H1 (cell line): ENCODE results near the gene PLA2G1B. TPM values are rescaled to one million over a fixed set of nuclear protein-coding genes. Genes with fewer than 3 reads are reported as not detected.

Experiments used
- CTCF ChIA-PET: fragments of 300-600 bp; sonication (Branson Sonifier 250); formaldehyde crosslinking; loops from one replicate; lab custom pipeline; 2021; ENCODE audit not compliant: partially characterized antibody; lab: Charles Lee
- POLR2A ChIA-PET: fragments of 300-600 bp; sonication (Branson Sonifier 250); formaldehyde crosslinking; loops from one replicate; lab custom pipeline; 2021; ENCODE audit warnings: inconsistent platforms; ENCODE audit not compliant: partially characterized antibody; lab: Charles Lee
- DNase-seq, 2 experiments: peaks; one replicate each; pipeline versions ENCODE4 v3.0.0 to v3.0.0-alpha.2; 2010 to 2022; ENCODE audit warnings: low spot score in 2 of 2, low read depth in 1 of 2, mixed read lengths in 1 of 2
- FAIRE-seq: peaks from 2 replicates; lab custom pipeline; 2011; peaks lifted over from hg19 to GRCh38; lab: Jason Lieb, UNC
- H2AFZ ChIP-seq: 2 replicates; pipeline ENCODE4 v1.8.1; 2012; ENCODE audit warnings: low read length, inconsistent platforms
- H2AK5ac ChIP-seq: 2 replicates; pipeline ENCODE4 v1.6.1; 2013; ENCODE audit warnings: low read depth, low read length
- H2BK120ac ChIP-seq: replicated peaks from 2 replicates; pipeline ENCODE3; 2013; ENCODE audit warnings: low read depth, low read length, inconsistent platforms
- H2BK12ac ChIP-seq: 2 replicates; pipeline ENCODE4 v1.6.1; 2013; ENCODE audit warnings: low read depth, low read length
- H2BK15ac ChIP-seq: 2 replicates; pipeline ENCODE4 v1.6.1; 2013; ENCODE audit warnings: low read length
- H2BK20ac ChIP-seq: 2 replicates; pipeline ENCODE4 v1.6.1; 2013; ENCODE audit warnings: low read length
- H2BK5ac ChIP-seq: 2 replicates; pipeline ENCODE4 v1.6.1; 2013; ENCODE audit warnings: low read depth, low read length
- H3K14ac ChIP-seq: 2 replicates; pipeline ENCODE4 v1.6.1; 2013; ENCODE audit warnings: inconsistent platforms; ENCODE audit not compliant: insufficient read length
- H3K18ac ChIP-seq: 2 replicates; pipeline ENCODE4 v1.6.1; 2013; ENCODE audit warnings: low read length; ENCODE audit errors: extremely low read depth
- H3K23ac ChIP-seq: 2 replicates; pipeline ENCODE4 v1.6.1; 2013; ENCODE audit warnings: inconsistent platforms; ENCODE audit not compliant: insufficient read length
- H3K23me2 ChIP-seq: 2 replicates; pipeline ENCODE4 v1.6.1; 2013; ENCODE audit warnings: low read depth, low read length
- H3K27ac ChIP-seq: 2 replicates; pipeline ENCODE4 v1.6.1; 2011; ENCODE audit warnings: low read depth, low read length, inconsistent platforms
- H3K27me3 ChIP-seq, 4 experiments: replicated peaks in 1 of 4; 1 replicate in 1 of 4; 2 replicates in 3 of 4; pipeline versions ENCODE4 v1.6.1 to v1.8.1; 2011 to 2013; ENCODE audit warnings: low read length in 3 of 4, mild to moderate bottlenecking in 3 of 4, inconsistent platforms in 2 of 4, mixed read lengths in 2 of 4, moderate library complexity in 1 of 4; ENCODE audit not compliant: control insufficient read depth in 3 of 4, insufficient read depth in 3 of 4; ENCODE audit errors: extremely low read depth in 1 of 4
- H3K36me3 ChIP-seq, 4 experiments: 2 replicates each; pipeline versions ENCODE4 v1.6.1 to v1.8.1; 2011 to 2013; ENCODE audit warnings: mild to moderate bottlenecking in 4 of 4, low read length in 3 of 4, moderate library complexity in 2 of 4, control low read depth in 1 of 4, inconsistent platforms in 1 of 4; ENCODE audit not compliant: insufficient read depth in 4 of 4, control insufficient read depth in 2 of 4
- H3K4ac ChIP-seq: replicated peaks from 2 replicates; pipeline ENCODE3; 2013; ENCODE audit warnings: low read length, low read depth, mixed read lengths, inconsistent platforms; ENCODE audit not compliant: insufficient read length
- H3K4me1 ChIP-seq, 4 experiments: replicated peaks in 1 of 4; 1 replicate in 1 of 4; 2 replicates in 3 of 4; pipeline versions ENCODE4 v1.6.1 to v1.8.1; 2011 to 2013; ENCODE audit warnings: low read length in 3 of 4, inconsistent platforms in 2 of 4, mixed read lengths in 1 of 4; ENCODE audit not compliant: insufficient read depth in 4 of 4, control insufficient read depth in 3 of 4
- H3K4me2 ChIP-seq, 2 experiments: 2 replicates each; pipeline versions ENCODE4 v1.6.1 to v1.8.1; 2011 to 2013; ENCODE audit warnings: low read depth in 2 of 2, low read length in 2 of 2, control low read depth in 1 of 2, inconsistent platforms in 1 of 2, mild to moderate bottlenecking in 1 of 2; ENCODE audit not compliant: insufficient read depth in 1 of 2
- H3K4me3 ChIP-seq, 4 experiments: fragments of 200-600, 300-600 bp in 1 of 4; sonication (generic), shearing (Covaris generic), sonication (Bioruptor Twin) in 1 of 4; 2 replicates each; pipeline versions ENCODE4 v1.5.1 to v1.8.1; 2011 to 2016; ENCODE audit warnings: low read length in 4 of 4, low read depth in 3 of 4, control low read depth in 2 of 4, inconsistent platforms in 2 of 4, mild to moderate bottlenecking in 2 of 4, mixed read lengths in 1 of 4, moderate library complexity in 1 of 4; ENCODE audit not compliant: insufficient read depth in 2 of 4; ENCODE audit errors: extremely low read depth in 1 of 4
- H3K56ac ChIP-seq: replicated peaks from 2 replicates; pipeline ENCODE3; 2013; ENCODE audit warnings: low read depth, mild to moderate bottlenecking, mixed read lengths, low read length, inconsistent platforms; ENCODE audit not compliant: insufficient read length
- H3K79me1 ChIP-seq: 2 replicates; pipeline ENCODE4 v1.6.1; 2013; ENCODE audit warnings: low read depth, low read length, control low read depth
- H3K79me2 ChIP-seq, 2 experiments: 2 replicates each; pipeline versions ENCODE4 v1.6.1 to v1.8.1; 2012 to 2013; ENCODE audit warnings: low read length in 2 of 2, mild to moderate bottlenecking in 2 of 2, inconsistent platforms in 1 of 2; ENCODE audit not compliant: insufficient read depth in 2 of 2, control insufficient read depth in 1 of 2
- H3K9ac ChIP-seq, 4 experiments: replicated peaks in 1 of 4; 1 replicate in 1 of 4; 2 replicates in 3 of 4; pipeline versions ENCODE4 v1.6.1 to v1.8.1; 2011 to 2013; ENCODE audit warnings: low read depth in 3 of 4, low read length in 3 of 4, control low read depth in 2 of 4, mild to moderate bottlenecking in 2 of 4, moderate library complexity in 2 of 4, inconsistent platforms in 1 of 4; ENCODE audit errors: extremely low read depth in 1 of 4
- H3K9me3 ChIP-seq, 2 experiments: 2 replicates each; pipeline versions ENCODE4 v1.6.1 to v1.8.1; 2012 to 2013; ENCODE audit warnings: mild to moderate bottlenecking in 2 of 2, moderate library complexity in 2 of 2, control low read depth in 1 of 2, inconsistent platforms in 1 of 2, low read depth in 1 of 2, low read length in 1 of 2, mixed read lengths in 1 of 2; ENCODE audit not compliant: insufficient read depth in 2 of 2
- H4K20me1 ChIP-seq, 2 experiments: replicated peaks in 1 of 2; 2 replicates each; pipeline versions ENCODE3 to v1.8.1; 2011 to 2013; ENCODE audit warnings: inconsistent platforms in 2 of 2, low read length in 2 of 2, mild to moderate bottlenecking in 1 of 2; ENCODE audit not compliant: insufficient read depth in 2 of 2, control insufficient read depth in 1 of 2
- H4K5ac ChIP-seq: 2 replicates; pipeline ENCODE4 v1.6.1; 2013; ENCODE audit warnings: low read length, low read depth, mixed read lengths, inconsistent platforms; ENCODE audit not compliant: insufficient read length
- H4K8ac ChIP-seq: 2 replicates; pipeline ENCODE4 v1.8.0; 2013; ENCODE audit warnings: mild to moderate bottlenecking, moderate library complexity, low read length, inconsistent platforms; ENCODE audit not compliant: insufficient read depth; ENCODE audit errors: extremely low read depth
- H4K91ac ChIP-seq: replicated peaks from 2 replicates; pipeline ENCODE3; 2013; ENCODE audit warnings: low read length, mixed read lengths, inconsistent platforms; ENCODE audit not compliant: insufficient read length
- E2F6 ChIP-seq: IDR thresholded peaks from 2 replicates; pipeline ENCODE4 v1.6.1; 2012; ENCODE audit warnings: inconsistent platforms
- EP300 ChIP-seq, 2 experiments: IDR thresholded peaks; 1 replicate in 1 of 2; 2 replicates in 1 of 2; pipeline ENCODE4 v1.6.1; 2011 to 2012; ENCODE audit warnings: low read depth in 2 of 2, low read length in 2 of 2, mild to moderate bottlenecking in 2 of 2, borderline replicate concordance in 1 of 2, inconsistent platforms in 1 of 2, moderate library complexity in 1 of 2
- GTF2F1 ChIP-seq: IDR thresholded peaks from 2 replicates; pipeline ENCODE4 v1.6.1; 2012; ENCODE audit warnings: low read depth, low read length, improper control_type of control experiment, borderline replicate concordance
- HDAC6 ChIP-seq: IDR thresholded peaks from one replicate; pipeline ENCODE4 v1.7.1; 2012; ENCODE audit warnings: low read depth, mild to moderate bottlenecking, inconsistent platforms, low read length, moderate library complexity
- JUND ChIP-seq: IDR thresholded peaks from 2 replicates; pipeline ENCODE4 v1.6.1; 2011; ENCODE audit warnings: mild to moderate bottlenecking, improper control_type of control experiment, low read length
- KDM5A ChIP-seq: fragments of 200-600 bp; IDR thresholded peaks from 2 replicates; pipeline ENCODE4 v1.7.1; 2012; ENCODE audit warnings: mild to moderate bottlenecking, low read length, inconsistent platforms, mixed read lengths
- NRF1 ChIP-seq: IDR thresholded peaks from 2 replicates; pipeline ENCODE4 v1.6.1; 2011; ENCODE audit warnings: mild to moderate bottlenecking, low read depth, low read length, improper control_type of control experiment
- RBBP5 ChIP-seq: IDR thresholded peaks from 2 replicates; pipeline ENCODE4 v1.7.1; 2012; ENCODE audit warnings: low read depth, mild to moderate bottlenecking, inconsistent platforms, low read length, moderate library complexity, borderline replicate concordance
- SAP30 ChIP-seq: fragments of 300-600 bp; sonication (generic); IDR thresholded peaks from 2 replicates; pipeline ENCODE4 v1.7.1; 2012; ENCODE audit warnings: low read length, moderate library complexity, mild to moderate bottlenecking, inconsistent platforms; ENCODE audit not compliant: insufficient read depth, insufficient replicate concordance
- SIX5 ChIP-seq: IDR thresholded peaks from 2 replicates; pipeline ENCODE4 v1.6.1; 2011; ENCODE audit warnings: mild to moderate bottlenecking, low read depth, low read length
- SP1 ChIP-seq: IDR thresholded peaks from 2 replicates; pipeline ENCODE4 v1.6.1; 2011; ENCODE audit warnings: low read depth, low read length
- SRF ChIP-seq: IDR thresholded peaks from 2 replicates; pipeline ENCODE4 v1.6.1; 2011; ENCODE audit warnings: mild to moderate bottlenecking, low read depth, low read length, moderate library complexity
- SUZ12 ChIP-seq: fragments of 200-600 bp; sonication (generic); IDR thresholded peaks from 2 replicates; pipeline ENCODE4 v1.6.1; 2012; ENCODE audit warnings: mild to moderate bottlenecking, inconsistent platforms, low read length, moderate library complexity, mixed read lengths
- TBP ChIP-seq: IDR thresholded peaks from 2 replicates; pipeline ENCODE4 v1.6.1; 2011; ENCODE audit warnings: low read depth, low read length, improper control_type of control experiment
- WGBS, 2 experiments: shearing (Covaris generic) in 1 of 2; methylation state at CpG; one replicate each; pipeline versions ENCODE4 v1.1.6 to v1.1.7; 2013 to 2015; ENCODE audit warnings: low lambda C conversion rate in 2 of 2, mixed read lengths in 2 of 2, inconsistent platforms in 1 of 2, low coverage in 1 of 2, missing lambda C conversion rate in 1 of 2; ENCODE audit not compliant: insufficient replicate concordance in 2 of 2, insufficient coverage in 1 of 2, insufficient read length in 1 of 2; ENCODE audit errors: extremely low coverage in 1 of 2, missing lambda C conversion rate in 1 of 2; 5-methylcytosine and 5-hydroxymethylcytosine counted together
- polyA plus RNA-seq, 7 experiments: library from polyadenylated mRNA; depleted of rRNA in 3 of 7; stranded (reverse) in 5 of 7; unstranded in 2 of 7; fragments of >200 nt in 5 of 7; fragments of 200-250 nt in 2 of 7; gene quantifications; 1 replicate in 5 of 7; 2 replicates in 1 of 7; 4 replicates in 1 of 7; pipeline versions ENCODE4 v1.2.1 to v1.2.3, GENCODE V29; 2011 to 2013; ENCODE audit warnings: missing spikeins in 2 of 7, mixed read lengths in 2 of 7
- total RNA-seq: library from RNA; stranded (reverse); fragmentation: NEBNext Ultra II Directional; extraction: Animal tissue kit (Norgen Biotek cat#: 25700); gene quantifications from 2 replicates; pipeline ENCODE4 v1.2.1, GENCODE V29; 2021

Gene PLA2G1B
- total and polyA plus RNA-seq, 2 of the 8 experiments (the other 6 are each of a cell fraction or from before 2014, with no cell fraction given), result not detected

- ChIA-PET CTCF (interaction anchor here (0.7 to 2.8 kb wide), 3 partner anchors 48 to 400 kb away, joined by 3 to 12 read pairs (median 5); no protein-coding TSS in a partner anchor), POLR2A (interaction anchor here (3.2 to 67.0 kb wide), 2 partner anchors 15 to 48 kb away, joined by 39 to 4270 read pairs; partner anchors contain the start of genes GCN1, PXN, RNU4-1 and RNU4-2)
- H3K4me3 ChIP-seq, result no peak overlapping the region
- no peaks in the 10 kb centered on the region for H3K79me2 ChIP-seq
- no peak overlapping the region for H2BK120ac ChIP-seq
- no peak for FAIRE-seq
- H4K91ac ChIP-seq, result no peak overlapping the region
- H3K36me3 ChIP-seq, result no peaks in the 10 kb centered on the region
- no peak overlapping the region for H2AFZ ChIP-seq
- H4K5ac ChIP-seq, result no peak overlapping the region
- no peaks in the 10 kb centered on the region for H3K79me1 ChIP-seq
- no peak overlapping the region for H3K14ac ChIP-seq
- no peak overlapping the region for H3K4ac ChIP-seq
- H3K9ac ChIP-seq, result no peak overlapping the region
- DNase-seq, result no peak
- H2BK15ac ChIP-seq, result no peak overlapping the region
- H3K27ac ChIP-seq, result no peak overlapping the region
- H3K4me1 ChIP-seq, result no peaks in the 10 kb centered on the region
- no peak overlapping the region for H3K18ac ChIP-seq
- H3K4me2 ChIP-seq, result no peak overlapping the region
- no peaks in the 10 kb centered on the region for H3K27me3 ChIP-seq
- H3K9me3 ChIP-seq, result peaks cover 8 to 13% of the 10 kb centered on the region in 2 experiments; a peak in 3 of 4 replicates
- H2BK20ac ChIP-seq, result no peak overlapping the region
- no peaks in the 10 kb centered on the region for H3K23me2 ChIP-seq
- no peak overlapping the region for H4K8ac ChIP-seq
- H4K20me1 ChIP-seq, result no peaks in the 10 kb centered on the region
- no peak overlapping the region for H3K56ac ChIP-seq
- no peak overlapping the region for H2AK5ac ChIP-seq
- H2BK5ac ChIP-seq, result no peak overlapping the region
- WGBS, 2 experiments, result 97% methylated on average over 6 of the region's 6 CpGs; no CpG with 5 or more reads in 1 of the 2 experiments
- no peak overlapping the region for H3K23ac ChIP-seq
- H2BK12ac ChIP-seq, result no peak overlapping the region
- TF ChIP-seq HDAC6, result no peak
- TF ChIP-seq KDM5A, result no peak
- no peak for TF ChIP-seq SUZ12
- no peak for TF ChIP-seq RBBP5
- no peak for TF ChIP-seq SP1
- TF ChIP-seq EP300 (IDR thresholded peaks at IDR 0.05; ENCODE audit: borderline replicate concordance in 1 of 2, low read depth in 2 of 2, low read length in 2 of 2), result no peak
- no peak for TF ChIP-seq JUND
- TF ChIP-seq E2F6, result no peak
- TF ChIP-seq TBP, result no peak
- TF ChIP-seq GTF2F1, result no peak
- TF ChIP-seq SRF, result no peak
- TF ChIP-seq SIX5, result no peak
- no peak for TF ChIP-seq NRF1
- no peak for TF ChIP-seq SAP30
These were observed 50.8 kb downstream of the PLA2G1B start for GRCh38 chr12:120276734-120277133.
